ENCODE measurements around the gene TRIM8. TPM values are rescaled to one million over a fixed set of nuclear protein-coding genes. Genes with fewer than 3 reads are reported as not detected.

Gene TRIM8
- total RNA-seq, 1 experiment from 2014 or later = 91.6 TPM

- Histone ChIP-seq H3K9ac (ENCODE audit: low read length) (no peak overlapping the region), H2AFZ (ENCODE audit: low read depth, low read length, poor library complexity, severe bottlenecking) (no peak overlapping the region), H3K9me2 (ENCODE audit: insufficient read depth) (no peaks in the 10 kb centered on the region), H3K4me2 (ENCODE audit: low read length) (no peak overlapping the region), H3K79me2 (ENCODE audit: insufficient read depth, low read length) (no peaks in the 10 kb centered on the region), H3K36me3 (ENCODE audit: control insufficient read depth in 1 of 2, insufficient read depth in 2 of 2, low read length in 2 of 2) (no peaks in the 10 kb centered on the region), H3K4me1 (ENCODE audit: control insufficient read depth in 1 of 2, insufficient read depth in 2 of 2, low read length in 2 of 2) (peaks cover 68 to 95% of the 10 kb centered on the region in 2 experiments), H3K4me3 (replicated peaks in 1 of 2; ENCODE audit: low read depth in 1 of 2, low read length in 2 of 2) (no peak overlapping the region), H4K20me1 (ENCODE audit: insufficient read depth) (no peaks in the 10 kb centered on the region), H3K27ac (ENCODE audit: low read depth, low read length) (no peak overlapping the region), H3K9me3 (ENCODE audit: control insufficient read depth in 1 of 2, insufficient read depth in 1 of 2, low read depth in 1 of 2, low read length in 2 of 2) (no peaks in the 10 kb centered on the region), H3K27me3 (ENCODE audit: insufficient read depth, low read length) (no peaks in the 10 kb centered on the region)
- ATAC-seq (no peak), DNase-seq (ENCODE audit: low read depth, low spot score) (no peak)
- POLR2A ChIA-PET = no interaction called here
- CTCF ChIA-PET = interaction anchor here (1.0 kb wide), 1 partner anchor 11 kb away, joined by 3 read pairs; no protein-coding TSS in a partner anchor
- RAD21 ChIA-PET (ENCODE audit: low non-redundant PET in 1 of 2, low total read pairs in 2 of 2, uncharacterized antibody in 2 of 2, unreplicated experiment in 2 of 2) = no interaction called here
- TF ChIP-seq REST (IDR thresholded peaks at IDR 0.05; ENCODE audit: low read depth) = no peak
- no peak for TF ChIP-seq CBX3 (IDR thresholded peaks at IDR 0.05; ENCODE audit: low read depth)
- TF ChIP-seq YY1 (IDR thresholded peaks at IDR 0.05; ENCODE audit: extremely low read depth, insufficient replicate concordance, low read depth, low read length) = no peak
- TF ChIP-seq SP1 (IDR thresholded peaks at IDR 0.05; ENCODE audit: low read depth) = no peak
- intact Hi-C loops (cut with micrococcal nuclease) = no loop called here
- no TSS peak for BruUV-seq (replicated peaks)
Measured at GRCh38 chr10:102631525-102632393, 12.5 kb upstream of the TRIM8 start.
